Keratinocyte (primary cell): ENCODE data around the gene ATP9B.

Experiments used
- CTCF ChIP-seq, 3 experiments: IDR thresholded peaks in 1 of 3; conservative IDR thresholded peaks in 1 of 3; optimal IDR thresholded peaks in 1 of 3; 2 replicates in 2 of 3; 3 replicates in 1 of 3; pipeline versions ENCODE3 to v1.5.1; 2011; ENCODE audit warnings: low read length in 3 of 3, mild to moderate bottlenecking in 3 of 3, moderate library complexity in 2 of 3, control low read depth in 1 of 3, inconsistent platforms in 1 of 3; ENCODE audit not compliant: insufficient read depth in 2 of 3; ENCODE audit errors: extremely low read depth in 1 of 3
- EZH2 ChIP-seq: IDR thresholded peaks from one replicate; pipeline ENCODE4 v1.6.1; 2012; ENCODE audit warnings: inconsistent platforms, mild to moderate bottlenecking, low read length, moderate library complexity

DNA sequence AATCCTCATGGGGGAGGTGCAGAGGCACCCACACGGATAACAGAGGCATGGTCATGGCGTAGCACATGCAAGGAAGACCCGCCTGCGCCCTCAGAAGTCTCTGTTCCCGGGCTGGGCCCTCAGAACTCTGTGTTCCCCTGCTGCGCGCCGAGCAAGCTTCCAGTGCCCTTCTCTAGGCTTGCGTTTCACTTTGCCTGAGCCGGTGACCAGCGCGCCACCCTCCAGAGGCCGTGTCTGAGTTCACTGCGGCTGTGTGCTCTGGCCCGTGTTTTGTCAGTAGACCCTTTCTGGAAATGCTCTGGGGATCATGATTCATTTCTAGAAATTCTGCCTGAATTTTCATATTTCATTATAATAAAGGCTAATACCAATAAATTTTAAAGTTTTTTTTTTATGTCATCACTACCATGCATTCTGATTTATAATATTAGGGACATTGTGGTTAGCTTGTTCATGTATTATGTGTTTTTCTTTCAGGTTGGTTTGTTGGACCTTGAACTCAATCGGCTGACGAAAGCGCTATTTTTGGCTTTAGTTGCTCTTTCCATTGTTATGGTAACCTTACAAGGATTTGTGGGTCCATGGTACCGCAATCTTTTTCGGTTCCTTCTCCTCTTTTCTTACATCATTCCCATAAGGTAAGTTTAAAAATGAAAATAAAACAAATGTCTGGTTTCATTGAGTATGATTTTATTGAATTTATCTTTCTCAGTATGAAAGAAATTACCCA lies 183.9 kb downstream of the ATP9B start:
- TF ChIP-seq CTCF (optimal IDR thresholded peaks at IDR 0.05 in 1 of 3, IDR thresholded peaks at IDR 0.05 in 1 of 3, conservative IDR thresholded peaks at IDR 0.05 in 1 of 3; ENCODE audit: extremely low read depth in 1 of 3, insufficient read depth in 2 of 3, low read length in 3 of 3) = no peak
- no peak for TF ChIP-seq EZH2
